ENCODE results near the gene GLDN.

The GLDN gene

GRCh38 chr15:51355096-51355495 is 13.6 kb downstream of the GLDN start:
- DNase-seq (no peak), ATAC-seq (replicated peaks) (no peak)
- H3K27me3 Mint-ChIP-seq: peaks cover 16 to 17% of the 10 kb centered on the region in 2 donors
- H3K36me3 Mint-ChIP-seq: no peaks in the 10 kb centered on the region
- no peaks in the 10 kb centered on the region for H3K9me3 Mint-ChIP-seq
- H3K4me1 Mint-ChIP-seq: peaks cover 3 to 6% of the 10 kb centered on the region in 2 donors
- H3K4me3 Mint-ChIP-seq: no peak overlapping the region
- H3K27ac Mint-ChIP-seq: no peak overlapping the region

GRCh38 chr15:51356147-51356546 is 14.7 kb downstream of the GLDN start:
- Mint-ChIP-seq H3K4me1 (peaks cover 3 to 6% of the 10 kb centered on the region in 2 donors), H3K27ac (no peak overlapping the region), H3K9me3 (no peaks in the 10 kb centered on the region), H3K27me3 (peaks cover 13 to 16% of the 10 kb centered on the region in 2 donors), H3K36me3 (no peaks in the 10 kb centered on the region), H3K4me3 (no peak overlapping the region)
- DNase-seq (no peak), ATAC-seq (replicated peaks) (no peak)

GRCh38 chr15:51356983-51357382 is 15.5 kb downstream of the GLDN start:
- peaks cover 3 to 6% of the 10 kb centered on the region in 2 donors for H3K4me1 Mint-ChIP-seq
- H3K4me3 Mint-ChIP-seq: no peak overlapping the region
- no peak overlapping the region for H3K27ac Mint-ChIP-seq
- ATAC-seq (replicated peaks): no peak
- no peak for DNase-seq
- peaks cover 8 to 10% of the 10 kb centered on the region in 2 donors for H3K27me3 Mint-ChIP-seq
- no peaks in the 10 kb centered on the region for H3K36me3 Mint-ChIP-seq
- H3K9me3 Mint-ChIP-seq: no peaks in the 10 kb centered on the region

GRCh38 chr15:51359981-51360380 is 18.5 kb downstream of the GLDN start:
- Mint-ChIP-seq H3K27ac (no peak overlapping the region), H3K4me1 (peaks cover 3 to 6% of the 10 kb centered on the region in 2 donors), H3K4me3 (no peak overlapping the region), H3K27me3 (no peaks in the 10 kb centered on the region), H3K9me3 (no peaks in the 10 kb centered on the region), H3K36me3 (no peaks in the 10 kb centered on the region)
- DNase-seq (no peak), ATAC-seq (replicated peaks) (no peak)

DNA sequence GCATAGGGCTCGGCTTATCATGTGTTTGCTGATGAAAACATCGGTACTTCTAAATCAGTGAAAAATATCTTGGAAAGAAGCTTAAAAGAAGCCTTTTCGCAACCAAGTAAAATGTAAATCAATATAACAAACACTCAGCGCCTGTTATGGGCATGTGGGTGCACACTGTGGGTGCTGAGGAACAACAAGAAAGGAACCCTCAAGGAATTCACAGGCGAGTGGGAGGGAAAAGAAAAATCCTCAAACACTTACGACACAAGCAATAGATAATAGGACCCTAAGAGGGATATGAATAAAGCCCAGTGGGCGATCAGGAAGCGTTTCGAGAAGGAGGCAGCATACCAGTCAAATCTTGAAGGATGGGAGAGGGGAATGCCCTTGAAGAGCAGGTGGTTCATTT is 21.9 kb downstream of the GLDN start:
- Mint-ChIP-seq H3K4me3 (no peak overlapping the region), H3K9me3 (no peaks in the 10 kb centered on the region), H3K4me1 (no peaks in the 10 kb centered on the region), H3K36me3 (no peaks in the 10 kb centered on the region), H3K27me3 (peaks cover 0 to 7% of the 10 kb centered on the region in 2 donors), H3K27ac (no peak overlapping the region)
- no peak for ATAC-seq (replicated peaks)
- no peak for DNase-seq

- Mint-ChIP-seq H3K4me1 (no peaks in the 10 kb centered on the region), H3K9me3 (no peaks in the 10 kb centered on the region), H3K4me3 (no peak overlapping the region), H3K27ac (no peak overlapping the region), H3K36me3 (no peaks in the 10 kb centered on the region), H3K27me3 (peaks cover 0 to 7% of the 10 kb centered on the region in 2 donors)
- ATAC-seq (replicated peaks) (no peak), DNase-seq (no peak)
Measured at GRCh38 chr15:51365417-51365816, 24.0 kb downstream of the GLDN start.

- Mint-ChIP-seq H3K27ac (no peak overlapping the region), H3K4me3 (no peak overlapping the region), H3K27me3 (peaks cover 0 to 7% of the 10 kb centered on the region in 2 donors), H3K9me3 (no peaks in the 10 kb centered on the region), H3K4me1 (no peaks in the 10 kb centered on the region), H3K36me3 (no peaks in the 10 kb centered on the region)
- DNase-seq (no peak), ATAC-seq (replicated peaks) (no peak)
Measured at GRCh38 chr15:51366071-51366470, 24.6 kb downstream of the GLDN start.

DNA sequence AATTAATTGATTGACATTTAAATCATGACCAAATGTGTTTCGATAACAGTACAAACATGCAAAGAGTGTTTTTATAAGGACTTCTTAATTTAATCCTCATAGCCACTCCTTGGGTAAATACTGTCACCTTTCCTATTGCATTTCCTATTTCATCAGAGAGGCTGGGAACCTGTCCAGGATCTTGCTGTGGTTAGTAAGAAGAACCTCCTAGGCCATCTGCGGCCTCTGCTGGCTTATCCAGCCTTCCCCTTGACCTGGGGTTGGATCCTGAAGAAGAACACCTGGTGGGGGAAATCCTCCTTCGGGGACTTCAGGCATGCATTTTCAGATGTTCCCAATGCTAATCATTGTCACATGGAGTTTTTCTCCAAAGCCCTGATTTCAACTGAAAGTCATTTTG is 25.5 kb downstream of the GLDN start:
- no peak overlapping the region for H3K4me3 Mint-ChIP-seq
- ATAC-seq (replicated peaks) (no peak), DNase-seq (no peak)
- no peaks in the 10 kb centered on the region for H3K4me1 Mint-ChIP-seq
- no peaks in the 10 kb centered on the region for H3K36me3 Mint-ChIP-seq
- H3K9me3 Mint-ChIP-seq: no peaks in the 10 kb centered on the region
- no peak overlapping the region for H3K27ac Mint-ChIP-seq
- H3K27me3 Mint-ChIP-seq: peaks cover 0 to 7% of the 10 kb centered on the region in 2 donors

- no peak for ATAC-seq (replicated peaks)
- H3K27me3 Mint-ChIP-seq: peaks cover 0 to 7% of the 10 kb centered on the region in 2 donors
- H3K27ac Mint-ChIP-seq: no peak overlapping the region
Measured at GRCh38 chr15:51367322-51367976, 26.0 kb downstream of the GLDN start.

DNA sequence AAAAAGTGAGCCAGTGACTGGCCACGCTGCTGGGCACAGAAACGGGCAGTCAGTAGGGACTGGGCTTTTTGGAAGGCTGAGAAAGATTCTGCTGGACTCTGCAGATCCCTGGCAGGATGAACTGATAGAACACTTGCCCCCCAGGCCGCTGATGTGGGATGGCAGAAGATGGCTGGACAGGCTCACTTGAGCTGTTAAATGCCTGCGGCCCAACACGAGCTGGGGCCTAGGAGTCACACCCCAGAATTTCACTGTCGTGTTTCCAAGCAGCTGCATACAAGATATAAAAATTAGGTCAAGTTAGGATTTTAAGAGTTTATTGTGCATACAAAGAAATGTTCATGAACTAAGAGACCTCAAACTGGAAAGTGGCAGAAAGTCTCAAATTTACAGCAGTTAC is 26.9 kb downstream of the GLDN start:
- Mint-ChIP-seq H3K4me3 (no peak overlapping the region), H3K27ac (no peak overlapping the region), H3K36me3 (no peaks in the 10 kb centered on the region), H3K27me3 (peaks cover 0 to 7% of the 10 kb centered on the region in 2 donors), H3K9me3 (no peaks in the 10 kb centered on the region), H3K4me1 (no peaks in the 10 kb centered on the region)
- DNase-seq (no peak), ATAC-seq (replicated peaks) (no peak)

More at GRCh38 chr15:51367322-51367976, 26.0 kb downstream of the GLDN start:
- DNase-seq: no peak
- H3K4me1 Mint-ChIP-seq: no peaks in the 10 kb centered on the region
- no peak overlapping the region for H3K4me3 Mint-ChIP-seq
- no peaks in the 10 kb centered on the region for H3K9me3 Mint-ChIP-seq
- H3K36me3 Mint-ChIP-seq: no peaks in the 10 kb centered on the region

- DNase-seq: no peak
- peaks cover 0 to 7% of the 10 kb centered on the region in 2 donors for H3K27me3 Mint-ChIP-seq
- no peaks in the 10 kb centered on the region for H3K36me3 Mint-ChIP-seq
- peaks cover 0 to 5% of the 10 kb centered on the region in 2 donors for H3K4me1 Mint-ChIP-seq
- no peak overlapping the region for H3K27ac Mint-ChIP-seq
- no peak for ATAC-seq (replicated peaks)
- H3K4me3 Mint-ChIP-seq: no peak overlapping the region
- no peaks in the 10 kb centered on the region for H3K9me3 Mint-ChIP-seq
Measured at GRCh38 chr15:51368751-51369450, 27.4 kb downstream of the GLDN start.

DNA sequence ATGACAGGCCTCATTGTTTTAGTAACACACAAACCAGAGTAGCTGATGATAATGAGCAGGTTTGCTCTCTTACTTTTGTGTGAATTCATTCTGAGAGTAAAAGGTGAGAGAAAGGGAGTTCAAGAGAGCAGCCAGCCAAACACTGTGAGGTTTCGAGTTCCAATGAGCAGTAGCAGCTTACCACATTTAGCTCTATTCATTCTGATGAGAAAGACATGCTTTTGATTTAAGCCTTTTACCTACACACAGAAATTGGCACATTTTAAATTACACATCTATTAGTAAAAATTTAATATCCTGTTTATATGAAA is 28.0 kb downstream of the GLDN start:
- Mint-ChIP-seq H3K27me3 (peaks cover 0 to 7% of the 10 kb centered on the region in 2 donors), H3K4me1 (peaks cover 0 to 10% of the 10 kb centered on the region in 2 donors), H3K36me3 (no peaks in the 10 kb centered on the region), H3K27ac (no peak overlapping the region), H3K9me3 (no peaks in the 10 kb centered on the region), H3K4me3 (no peak overlapping the region)
- no peak for DNase-seq
- ATAC-seq (replicated peaks): no peak

DNA sequence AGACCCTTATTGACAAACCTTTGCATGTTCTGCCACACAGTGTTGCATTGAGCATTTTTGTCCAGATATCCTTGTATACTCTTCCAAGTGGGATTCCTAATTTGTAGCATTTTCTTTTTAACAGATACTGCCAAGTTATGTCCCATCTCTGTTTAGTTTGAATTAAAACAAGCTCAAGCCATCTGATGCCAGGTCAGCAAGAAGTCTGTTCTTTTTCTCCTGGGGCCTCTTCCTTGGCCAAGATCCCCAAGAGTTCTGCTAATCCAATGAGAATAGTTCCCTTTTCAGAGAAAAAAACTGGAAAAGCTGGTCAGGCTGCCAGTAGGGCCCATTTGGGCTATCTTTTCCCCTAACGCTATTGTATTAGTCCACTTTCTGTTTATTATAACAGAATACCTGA is 29.8 kb downstream of the GLDN start:
- Mint-ChIP-seq H3K27ac (no peak overlapping the region), H3K9me3 (no peaks in the 10 kb centered on the region), H3K36me3 (no peaks in the 10 kb centered on the region), H3K4me3 (no peak overlapping the region), H3K27me3 (no peaks in the 10 kb centered on the region), H3K4me1 (peaks cover 0 to 10% of the 10 kb centered on the region in 2 donors)
- DNase-seq: no peak
- no peak for ATAC-seq (replicated peaks)

DNA sequence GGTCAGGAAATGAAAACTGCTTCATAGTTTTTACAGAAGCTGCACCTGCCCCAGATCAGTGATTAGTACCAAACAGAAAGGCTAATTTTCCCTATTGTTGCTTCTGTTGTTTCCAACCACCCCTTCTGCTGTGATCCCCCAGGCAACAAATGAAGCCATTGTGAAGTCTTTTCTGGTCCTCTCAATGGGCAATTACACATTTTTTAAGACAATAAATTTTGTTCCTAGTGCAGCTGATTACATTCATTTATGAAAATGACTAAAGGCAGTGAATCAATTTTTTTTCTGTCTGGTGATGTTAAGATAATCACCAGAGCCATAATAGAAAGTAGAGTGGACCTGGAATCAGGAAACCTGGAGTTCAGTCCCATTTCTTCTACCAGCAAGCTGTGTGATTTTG is 32.7 kb downstream of the GLDN start:
- ATAC-seq (replicated peaks): no peak
- H3K27me3 Mint-ChIP-seq: no peaks in the 10 kb centered on the region

GRCh38 chr15:51375966-51376640 is 34.6 kb downstream of the GLDN start:
- Mint-ChIP-seq H3K27me3 (no peaks in the 10 kb centered on the region), H3K27ac (no peak overlapping the region), H3K36me3 (no peaks in the 10 kb centered on the region), H3K4me3 (no peak overlapping the region), H3K4me1 (peaks cover under 1 to 15% of the 10 kb centered on the region in 2 donors), H3K9me3 (no peaks in the 10 kb centered on the region)
- ATAC-seq (replicated peaks): no peak
- no peak for DNase-seq

More for the DNA sequence above, 32.7 kb downstream of the GLDN start:
- H3K4me3 Mint-ChIP-seq: no peak overlapping the region
- no peaks in the 10 kb centered on the region for H3K36me3 Mint-ChIP-seq
- H3K27ac Mint-ChIP-seq: no peak overlapping the region
- H3K4me1 Mint-ChIP-seq: peaks cover 0 to 10% of the 10 kb centered on the region in 2 donors
- H3K9me3 Mint-ChIP-seq: no peaks in the 10 kb centered on the region
- no peak for DNase-seq

All from stimulated activated naive B cell treated with anti-CD40 and anti-IgM and Interleukin-4, amounts not matched to agents 10 μg/mL and 1 μg/mL and 100 μg/mL, for 72 hours (primary cell).